Measurements from ENCODE around the gene HJV. TPM values are rescaled to one million over a fixed set of nuclear protein-coding genes. Genes with fewer than 3 reads are reported as not detected.

Gene HJV
- total and polyA plus RNA-seq, 5 donors = 65.1 to 164 (median 107) TPM

DNA sequence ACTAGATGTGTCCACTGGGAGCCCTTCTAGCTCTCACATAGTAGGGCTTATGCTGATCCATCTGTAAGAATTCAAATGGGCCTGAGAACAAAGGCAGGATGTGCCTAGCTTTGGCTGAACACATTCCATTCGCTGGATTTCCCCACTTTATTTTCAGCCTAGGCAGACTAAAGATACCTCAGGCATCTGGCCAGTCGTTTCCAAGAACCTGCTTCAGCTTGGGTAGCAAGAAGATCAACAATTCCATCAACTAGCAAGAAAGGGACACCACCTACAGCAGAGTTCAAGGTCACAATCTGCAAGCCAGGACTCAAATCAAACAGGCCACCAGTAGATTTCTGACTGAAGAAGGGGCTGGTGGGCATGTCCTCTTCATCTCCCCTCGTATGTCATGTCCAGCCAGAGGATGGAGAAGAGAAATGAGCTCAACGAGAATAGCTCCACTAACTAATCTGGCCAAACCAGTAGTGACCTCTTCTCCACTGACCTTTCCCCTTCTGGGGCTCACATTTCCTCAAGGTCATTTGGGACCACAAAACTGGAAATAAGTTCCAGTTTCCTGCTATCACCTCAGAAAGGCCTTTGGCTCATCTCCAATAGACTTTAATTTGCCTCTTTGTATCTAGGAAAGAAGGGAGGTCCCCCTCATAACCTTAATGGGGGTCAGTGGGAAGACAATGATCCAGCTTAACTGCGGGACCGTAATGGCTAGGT, 39.4 kb downstream of the HJV start:
- no peak for DNase-seq
- H3K27ac ChIP-seq (ENCODE audit: low read length) = peak overlapping the region; percentile 100
- no peaks in the 10 kb centered on the region for H3K9me3 ChIP-seq (ENCODE audit: control insufficient read depth, low read length)
- no peak overlapping the region for H3K4me3 ChIP-seq (ENCODE audit: low read length)
- H3K4me1 ChIP-seq (ENCODE audit: control insufficient read depth, insufficient read depth, low read length) = peaks cover 42% of the 10 kb centered on the region
- 46% methylated on average over 6 of the region's 6 CpGs for WGBS
- intact Hi-C loops (cut with DNase I) = no loop called here
- no peaks in the 10 kb centered on the region for H3K27me3 ChIP-seq (ENCODE audit: control insufficient read depth, insufficient read depth)
- no peak for ATAC-seq

GRCh38 chr1:145980457-145980994, 41.0 kb downstream of the HJV start:
- intact Hi-C loops (cut with DNase I) = no loop called here
- peak; percentile 2 to 9 for ATAC-seq
- Histone ChIP-seq H3K4me3 (ENCODE audit: low read length) (peak overlapping the region; percentile 26), H3K27ac (ENCODE audit: low read length) (peak overlapping the region; percentile 100), H3K27me3 (ENCODE audit: control insufficient read depth, insufficient read depth) (no peaks in the 10 kb centered on the region), H3K4me1 (ENCODE audit: control insufficient read depth, insufficient read depth, low read length) (peaks cover 38% of the 10 kb centered on the region), H3K9me3 (ENCODE audit: control insufficient read depth, low read length) (no peaks in the 10 kb centered on the region)
- no peak for DNase-seq
- 58% methylated on average over 1 of the region's 1 CpG for WGBS

- DNase-seq (no peak), ATAC-seq (peak; percentile 2)
- no peaks in the 10 kb centered on the region for H3K27me3 ChIP-seq (ENCODE audit: control insufficient read depth, insufficient read depth)
- H3K4me1 ChIP-seq (ENCODE audit: control insufficient read depth, insufficient read depth, low read length) = peaks cover 32% of the 10 kb centered on the region
- H3K27ac ChIP-seq (ENCODE audit: low read length) = peak overlapping the region; percentile 100
- intact Hi-C loops (cut with DNase I) = loop anchor here in 1 of 4 donors (5.0 kb wide), 1 partner anchor 32 kb away; no protein-coding TSS in a partner anchor
- H3K4me3 ChIP-seq (ENCODE audit: low read length) = peak overlapping the region; percentile 26
- no peaks in the 10 kb centered on the region for H3K9me3 ChIP-seq (ENCODE audit: control insufficient read depth, low read length)
- 26% methylated on average over 7 of the region's 7 CpGs for WGBS
Measured at GRCh38 chr1:145979746-145980456, 41.6 kb downstream of the HJV start.

DNA sequence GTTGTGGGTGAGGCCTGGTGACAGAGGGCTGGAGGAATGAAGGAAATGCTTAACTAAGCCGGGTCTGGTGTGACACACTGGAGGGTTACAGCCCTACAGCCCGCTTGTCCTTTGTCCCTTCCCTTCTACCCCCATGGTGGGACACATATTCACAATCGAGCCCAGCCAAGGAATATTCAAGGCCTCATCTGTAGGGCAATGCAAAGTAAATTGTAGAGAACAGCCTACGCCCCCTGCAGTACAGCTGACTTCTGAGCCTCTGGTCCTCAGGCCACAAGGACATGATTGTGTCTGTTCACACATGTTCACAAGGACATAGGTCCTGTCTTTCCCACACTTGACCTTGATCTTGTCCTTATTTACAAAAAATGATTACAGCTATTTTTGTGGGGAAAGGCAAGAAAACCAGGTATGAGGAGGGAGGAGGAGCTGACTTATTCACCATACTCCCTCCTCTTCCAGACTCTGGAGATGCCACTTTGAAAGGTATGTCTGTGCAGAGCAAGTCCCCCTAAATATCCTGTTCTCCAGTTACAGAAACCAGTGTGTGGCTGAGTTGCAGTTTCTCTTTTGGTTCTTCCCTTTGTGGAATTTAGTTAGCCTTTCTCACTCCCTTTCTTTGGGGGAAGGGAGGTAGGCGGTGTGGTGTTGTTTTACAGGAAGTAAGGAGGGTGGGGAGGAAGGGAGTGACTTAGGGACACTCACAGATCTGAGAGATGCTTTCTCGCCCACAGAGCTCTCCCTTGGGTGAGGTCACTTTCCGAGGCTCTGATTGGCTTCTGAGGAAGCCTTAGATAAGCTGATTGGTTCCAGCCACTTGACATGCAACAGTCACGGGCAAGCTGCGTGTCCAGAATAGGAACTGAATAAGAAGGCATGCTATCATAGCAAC, 42.4 kb downstream of the HJV start:
- H3K9me3 ChIP-seq (ENCODE audit: control insufficient read depth, low read length) = no peaks in the 10 kb centered on the region
- H3K4me1 ChIP-seq (ENCODE audit: control insufficient read depth, insufficient read depth, low read length) = peaks cover 27% of the 10 kb centered on the region
- intact Hi-C loops (cut with DNase I) = loop anchor here in 1 of 4 donors (5.0 kb wide), 1 partner anchor 33 kb away; no protein-coding TSS in a partner anchor
- peak overlapping the region; percentile 39 for H3K4me3 ChIP-seq (ENCODE audit: low read length)
- ATAC-seq (peak; percentile 95 to 97), DNase-seq (peak; percentile 93 to 96 (median 94))
- H3K27ac ChIP-seq (ENCODE audit: low read length) = peak overlapping the region; percentile 100
- WGBS = 3% methylated on average over 9 of the region's 9 CpGs
- H3K27me3 ChIP-seq (ENCODE audit: control insufficient read depth, insufficient read depth) = no peaks in the 10 kb centered on the region

- ATAC-seq (no peak), DNase-seq (no peak)
- Histone ChIP-seq H3K27ac (ENCODE audit: low read length) (peak overlapping the region; percentile 100), H3K4me1 (ENCODE audit: control insufficient read depth, insufficient read depth, low read length) (peaks cover 27% of the 10 kb centered on the region), H3K27me3 (ENCODE audit: control insufficient read depth, insufficient read depth) (no peaks in the 10 kb centered on the region), H3K9me3 (ENCODE audit: control insufficient read depth, low read length) (no peaks in the 10 kb centered on the region), H3K4me3 (ENCODE audit: low read length) (peak overlapping the region; percentile 39)
- intact Hi-C loops (cut with DNase I) = loop anchor here in 1 of 4 donors (5.0 kb wide), 1 partner anchor 34 kb away; no protein-coding TSS in a partner anchor
Measured at GRCh38 chr1:145978471-145978853, 43.1 kb downstream of the HJV start.

DNA sequence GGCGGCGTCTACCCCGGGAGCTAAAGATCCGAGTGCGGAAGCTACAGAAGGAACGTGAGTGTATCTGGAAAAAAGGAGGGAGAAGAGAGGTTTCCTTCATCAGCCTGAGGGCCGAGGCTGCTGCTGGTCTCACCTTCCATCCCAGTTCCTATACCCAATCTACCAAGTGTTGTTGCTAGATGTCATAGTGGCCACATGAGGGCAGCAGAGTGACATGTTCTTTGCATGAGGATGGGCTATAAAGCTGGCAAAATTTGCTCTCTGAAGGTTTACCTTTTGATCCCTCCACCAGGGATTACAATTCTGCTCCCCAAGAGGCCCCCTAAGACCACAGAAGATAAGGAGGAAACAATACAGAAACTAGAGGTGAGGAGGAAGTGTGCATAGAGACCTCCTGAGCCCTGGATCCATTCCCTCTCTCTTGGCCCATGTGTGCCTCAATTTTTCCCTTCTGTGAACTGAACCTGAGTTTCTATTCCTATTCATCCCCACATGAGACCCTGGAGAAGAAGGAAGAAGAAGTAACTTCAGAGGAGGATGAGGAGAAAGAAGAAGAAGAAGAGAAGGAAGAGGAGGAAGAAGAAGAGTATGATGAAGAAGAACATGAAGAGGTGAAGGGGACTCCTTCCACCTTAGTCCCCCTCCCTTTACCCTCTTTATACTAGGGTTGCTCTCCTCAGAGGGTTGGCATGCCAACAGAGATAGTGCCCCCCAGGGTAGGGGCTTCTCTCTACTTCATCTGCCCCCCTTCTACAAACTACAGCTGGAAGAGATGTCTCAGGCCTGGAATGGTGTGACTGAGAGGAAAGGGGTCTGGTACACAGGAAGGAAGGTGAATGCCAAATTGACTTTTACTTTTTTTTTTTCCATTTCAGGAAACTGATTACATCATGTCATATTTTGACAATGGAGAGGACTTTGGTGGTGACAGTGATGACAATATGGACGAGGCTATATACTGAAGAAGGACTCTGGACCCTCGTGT, 43.8 kb downstream of the HJV start:
- Histone ChIP-seq H3K9me3 (ENCODE audit: control insufficient read depth, low read length) (no peaks in the 10 kb centered on the region), H3K4me3 (ENCODE audit: low read length) (no peak overlapping the region), H3K27me3 (ENCODE audit: control insufficient read depth, insufficient read depth) (no peaks in the 10 kb centered on the region), H3K4me1 (ENCODE audit: control insufficient read depth, insufficient read depth, low read length) (peaks cover 25% of the 10 kb centered on the region), H3K27ac (ENCODE audit: low read length) (peak overlapping the region; percentile 97)
- peak; percentile 68 to 86 (median 76) for DNase-seq
- WGBS = 10% methylated on average over 9 of the region's 9 CpGs
- ATAC-seq = peak; percentile 10 to 42
- intact Hi-C loops (cut with DNase I) = loop anchor here in 3 of 4 donors (2.0 to 5.0 kb wide), 3 partner anchors 29 to 35 kb away; no protein-coding TSS in a partner anchor

GRCh38 chr1:145977016-145977415, 44.5 kb downstream of the HJV start:
- peak overlapping the region; percentile 19 for H3K27ac ChIP-seq (ENCODE audit: low read length)
- intact Hi-C loops (cut with DNase I) = loop anchor here in 3 of 4 donors (2.0 to 5.0 kb wide), 3 partner anchors 30 to 35 kb away; no protein-coding TSS in a partner anchor
- 73% methylated on average over 5 of the region's 5 CpGs for WGBS
- DNase-seq (no peak), ATAC-seq (no peak)
- no peaks in the 10 kb centered on the region for H3K9me3 ChIP-seq (ENCODE audit: control insufficient read depth, low read length)
- peaks cover 20% of the 10 kb centered on the region for H3K4me1 ChIP-seq (ENCODE audit: control insufficient read depth, insufficient read depth, low read length)
- H3K4me3 ChIP-seq (ENCODE audit: low read length) = no peak overlapping the region
- H3K27me3 ChIP-seq (ENCODE audit: control insufficient read depth, insufficient read depth) = no peaks in the 10 kb centered on the region

DNA sequence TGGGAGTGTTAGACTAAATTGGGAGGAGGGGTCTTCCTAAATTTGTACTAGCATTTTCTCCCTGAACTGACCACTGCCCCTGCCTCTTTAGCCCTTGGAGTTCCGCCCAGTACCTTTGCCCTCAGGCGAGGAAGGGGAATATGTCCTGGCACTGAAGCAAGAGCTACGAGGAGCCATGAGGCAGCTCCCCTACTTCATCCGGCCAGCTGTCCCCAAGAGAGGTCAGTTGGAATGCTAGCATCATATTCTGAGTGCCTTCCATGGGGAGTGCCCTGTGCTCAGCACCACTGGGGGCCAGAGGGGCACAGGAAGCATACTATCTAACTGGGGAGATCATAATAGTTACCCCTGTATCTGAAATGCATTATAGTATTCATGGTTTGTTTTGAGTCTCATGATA, 46.3 kb downstream of the HJV start:
- intact Hi-C loops (cut with DNase I) = loop anchor here in 1 of 4 donors (5.0 kb wide), 1 partner anchor 37 kb away; no protein-coding TSS in a partner anchor
- no peak overlapping the region for H3K4me3 ChIP-seq (ENCODE audit: low read length)
- no peak overlapping the region for H3K27ac ChIP-seq (ENCODE audit: low read length)
- DNase-seq = no peak
- H3K4me1 ChIP-seq (ENCODE audit: control insufficient read depth, insufficient read depth, low read length) = peaks cover 11% of the 10 kb centered on the region
- no peak for ATAC-seq
- H3K27me3 ChIP-seq (ENCODE audit: control insufficient read depth, insufficient read depth) = no peaks in the 10 kb centered on the region
- H3K9me3 ChIP-seq (ENCODE audit: control insufficient read depth, low read length) = no peaks in the 10 kb centered on the region
- 63% methylated on average over 4 of the region's 4 CpGs for WGBS

DNA sequence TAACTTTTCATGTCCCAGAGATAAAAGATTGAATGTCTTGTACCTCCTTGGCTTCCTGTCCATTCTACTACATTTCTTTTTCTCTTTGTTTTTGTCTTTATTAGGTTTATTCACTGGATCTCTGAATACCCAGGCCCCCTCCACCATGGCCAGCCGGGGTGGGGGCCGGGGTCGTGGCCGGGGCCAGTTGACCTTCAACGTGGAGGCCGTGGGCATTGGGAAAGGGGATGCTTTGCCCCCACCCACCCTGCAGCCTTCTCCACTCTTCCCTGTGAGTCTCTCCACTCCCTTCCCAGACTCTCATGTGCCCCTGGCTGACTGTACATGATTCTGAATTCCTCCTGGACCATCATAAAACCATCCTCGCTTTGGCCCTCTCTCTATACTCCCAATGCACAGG, 46.8 kb downstream of the HJV start:
- peaks cover 7% of the 10 kb centered on the region for H3K4me1 ChIP-seq (ENCODE audit: control insufficient read depth, insufficient read depth, low read length)
- no peak overlapping the region for H3K27ac ChIP-seq (ENCODE audit: low read length)
- intact Hi-C loops (cut with DNase I) = loop anchor here in 1 of 4 donors (5.0 kb wide), 1 partner anchor 38 kb away; no protein-coding TSS in a partner anchor
- DNase-seq (no peak), ATAC-seq (no peak)
- WGBS = 79% methylated on average over 7 of the region's 7 CpGs
- no peak overlapping the region for H3K4me3 ChIP-seq (ENCODE audit: low read length)
- H3K27me3 ChIP-seq (ENCODE audit: control insufficient read depth, insufficient read depth) = no peaks in the 10 kb centered on the region
- no peaks in the 10 kb centered on the region for H3K9me3 ChIP-seq (ENCODE audit: control insufficient read depth, low read length)
